NCI-H446 treated with DMSO at 0.1 percent for 48 hours (cell line): Measurements from ENCODE around the gene DLG2.
"Not testable (repeated sequence)": the region's sequence is repeated elsewhere in the genome, so short reads cannot be mapped to it uniquely, and the experiment has no call there.

Experiments
- DNase-seq: peaks from one replicate; lab custom pipeline; 2025; lab: John Stamatoyannopoulos, UW

The DLG2 gene

DNA sequence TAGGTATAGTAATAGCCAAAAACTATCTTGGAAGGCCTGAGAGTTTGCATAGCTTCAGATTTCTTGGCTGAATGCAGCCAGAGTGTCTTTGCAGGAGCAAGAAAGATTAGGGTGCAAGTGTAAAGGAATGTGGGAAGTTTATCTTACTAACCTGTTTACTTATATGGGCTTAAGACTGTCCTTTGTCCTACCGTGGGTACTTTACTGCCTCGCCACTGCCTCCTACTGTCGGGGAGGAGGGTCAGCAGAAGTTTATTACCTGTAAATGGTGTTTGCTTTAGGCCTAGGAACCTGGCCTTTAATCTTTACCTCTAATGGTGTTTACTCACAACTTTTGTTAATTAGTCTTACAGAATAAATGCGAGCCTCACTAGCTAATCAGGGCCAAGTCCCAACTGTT, 633.8 kb downstream of the DLG2 start:
- no peak for DNase-seq

DNA sequence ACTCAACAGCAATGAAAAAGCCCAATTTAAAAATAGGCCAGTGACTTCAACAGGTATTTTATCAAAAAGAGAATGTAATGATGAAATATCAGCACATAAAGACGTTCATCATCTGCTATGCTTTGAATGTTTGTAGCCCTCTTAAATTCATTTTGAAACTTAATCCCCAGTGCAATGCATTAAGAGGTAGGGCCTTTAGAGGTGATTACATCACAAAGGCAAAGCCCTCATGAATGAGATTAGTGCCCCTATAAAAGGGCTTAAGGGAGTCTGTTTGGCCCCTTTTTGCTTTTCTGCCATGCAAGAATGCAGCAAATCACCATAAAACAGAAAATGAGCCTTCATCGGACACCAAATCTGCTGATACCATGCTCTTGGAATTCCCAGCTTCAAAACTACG, 637.0 kb downstream of the DLG2 start:
- DNase-seq, result no peak

- DNase-seq, result not testable (repeated sequence)
Measured at GRCh38 chr11:84987686-84988187, 639.4 kb downstream of the DLG2 start.

- no peak for DNase-seq
Measured at GRCh38 chr11:84981301-84981700, 645.8 kb downstream of the DLG2 start.

- DNase-seq, result no peak
Measured at GRCh38 chr11:84969103-84969502, 658.0 kb downstream of the DLG2 start.

- DNase-seq, result no peak
Measured at GRCh38 chr11:84965484-84965883, 661.7 kb downstream of the DLG2 start.

GRCh38 chr11:84963240-84963639, 663.9 kb downstream of the DLG2 start:
- DNase-seq, result no peak

GRCh38 chr11:84962018-84962417, 665.1 kb downstream of the DLG2 start:
- DNase-seq, result no peak

GRCh38 chr11:84958295-84958694, 668.8 kb downstream of the DLG2 start:
- no peak for DNase-seq

DNA sequence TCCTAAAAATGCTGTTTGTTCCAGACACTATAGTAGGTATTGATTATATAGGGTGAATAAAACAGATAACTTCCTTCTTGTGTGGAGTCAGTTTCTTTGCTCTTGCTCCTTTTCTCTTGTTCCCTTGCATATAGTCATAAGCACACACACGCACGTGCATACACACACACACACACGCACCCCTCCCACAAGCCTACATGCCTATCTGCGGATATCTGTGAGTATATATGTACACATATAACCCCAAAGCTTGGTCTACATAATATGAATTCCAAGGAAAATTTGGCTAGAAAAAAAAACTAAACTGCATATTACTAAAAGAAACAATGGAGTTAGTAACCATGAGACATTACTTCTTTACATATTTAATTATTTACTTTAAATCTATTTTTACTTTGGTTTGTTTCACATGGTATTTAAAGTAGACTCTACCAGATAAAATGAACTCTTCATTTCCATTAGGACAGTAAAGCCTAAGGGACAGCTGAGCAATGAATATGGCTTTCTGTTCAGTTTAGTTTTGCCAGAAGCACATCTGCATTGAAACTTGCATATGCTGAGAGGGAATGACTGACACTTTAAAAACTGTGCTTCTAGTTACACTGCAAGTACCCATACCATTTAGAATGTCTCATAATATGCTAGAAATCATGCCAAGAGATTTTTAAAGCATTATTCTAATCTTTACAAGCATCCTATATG, 676.4 kb downstream of the DLG2 start:
- DNase-seq, result no peak

GRCh38 chr11:84947970-84948580, 679.1 kb downstream of the DLG2 start:
- DNase-seq, result no peak

DNA sequence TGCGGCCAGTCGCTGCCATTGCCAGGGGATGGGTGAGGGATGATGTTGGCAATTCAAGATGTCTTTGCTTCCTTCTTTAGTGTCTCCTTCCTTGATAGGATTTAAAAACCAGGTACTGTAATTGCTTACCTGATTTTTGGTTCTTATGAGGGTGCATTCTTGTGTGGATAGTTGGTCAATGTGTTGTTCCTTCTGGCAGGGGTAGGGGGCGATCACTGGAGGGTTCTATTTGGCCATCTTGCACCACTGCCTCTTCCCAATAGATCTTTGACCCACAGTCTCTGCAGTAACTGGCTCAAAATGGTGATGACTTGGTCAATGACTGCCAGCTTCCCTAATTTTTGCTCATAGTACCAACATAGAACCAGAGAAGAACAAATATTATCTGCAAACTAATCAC, 680.1 kb downstream of the DLG2 start:
- no peak for DNase-seq

- DNase-seq, result no peak
Measured at GRCh38 chr11:84930863-84931262, 696.3 kb downstream of the DLG2 start.

DNA sequence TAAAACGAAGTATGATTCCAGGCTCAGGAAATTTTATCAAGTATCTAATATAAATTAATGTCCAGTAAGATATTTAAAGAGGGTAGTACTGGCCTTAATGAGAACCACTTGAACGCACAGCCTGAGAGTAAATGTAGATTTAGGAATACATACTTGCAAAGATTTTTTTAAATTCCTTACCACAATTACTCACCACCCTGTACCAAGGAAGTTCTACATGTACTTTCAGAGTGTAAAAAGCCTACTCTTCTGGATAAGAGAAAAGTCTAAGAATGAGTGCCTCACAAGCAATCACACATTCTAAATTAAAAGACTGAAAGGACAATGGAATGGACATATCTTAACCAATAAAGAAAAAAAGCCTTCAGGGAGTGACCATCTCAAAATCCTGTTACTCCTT, 697.4 kb downstream of the DLG2 start:
- DNase-seq, result no peak

GRCh38 chr11:84924154-84924692, 702.9 kb downstream of the DLG2 start:
- no peak for DNase-seq

GRCh38 chr11:84923489-84923888, 703.7 kb downstream of the DLG2 start:
- DNase-seq, result no peak

- no peak for DNase-seq
Measured at GRCh38 chr11:84922836-84923235, 704.3 kb downstream of the DLG2 start.

- DNase-seq, result no peak
Measured at GRCh38 chr11:84922212-84922805, 704.8 kb downstream of the DLG2 start.

- no peak for DNase-seq
Measured at GRCh38 chr11:84914511-84914910, 712.6 kb downstream of the DLG2 start.

DNA sequence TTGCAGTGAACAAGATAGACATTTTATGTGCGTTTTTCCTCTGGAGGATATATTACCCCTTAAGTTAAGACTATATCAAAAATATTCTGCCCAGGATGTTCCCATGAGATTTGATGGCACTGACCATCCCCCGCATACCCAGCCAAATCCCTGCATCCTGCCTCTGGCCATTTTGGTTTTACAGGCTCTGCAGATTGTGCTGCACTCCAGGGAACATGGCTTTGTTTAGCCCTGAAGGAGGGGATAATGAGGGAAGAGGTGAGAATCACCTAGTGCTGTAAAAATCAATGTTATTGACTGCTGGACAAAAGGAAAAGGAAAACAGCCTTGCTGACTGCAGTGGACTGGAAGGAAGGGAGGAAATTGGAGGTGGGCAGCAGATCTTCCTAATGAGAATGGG, 717.4 kb downstream of the DLG2 start:
- DNase-seq, result no peak

DNA sequence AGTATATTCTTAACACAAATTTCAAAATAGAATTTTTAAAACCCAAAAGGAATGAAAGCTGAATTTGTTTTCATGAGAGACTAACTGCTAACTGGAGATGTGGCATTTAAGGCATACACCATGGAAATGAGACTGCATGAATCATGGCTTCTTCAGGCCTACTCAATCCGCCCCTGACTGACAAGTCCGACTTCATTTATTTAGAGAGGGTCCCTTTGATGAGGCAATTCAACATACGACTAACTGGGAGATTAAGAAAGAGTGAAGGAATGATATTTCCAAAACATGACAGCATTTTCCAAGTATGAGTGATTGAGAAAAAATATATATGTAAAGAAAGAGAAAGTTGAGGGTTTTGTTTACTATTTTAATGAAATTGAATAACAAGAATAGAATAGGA, 720.1 kb downstream of the DLG2 start:
- no peak for DNase-seq

DNA sequence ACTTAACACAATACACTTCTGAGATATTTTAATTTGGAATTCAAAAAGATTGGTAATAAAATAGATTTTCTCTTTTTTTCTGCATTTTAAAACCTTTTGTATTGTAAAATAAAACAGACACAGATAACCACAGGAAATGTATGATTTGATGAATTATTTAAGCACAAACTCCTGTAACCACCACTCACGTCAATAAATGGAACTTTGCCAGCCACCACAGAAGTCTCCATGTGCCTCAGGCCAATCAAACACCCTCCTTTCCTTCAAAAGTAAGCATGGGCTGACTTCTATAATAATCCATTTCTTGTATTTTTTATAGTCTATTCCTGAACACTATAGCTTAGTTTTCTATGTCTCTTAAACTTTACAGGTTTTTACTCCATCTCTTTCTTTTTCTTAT, 721.7 kb downstream of the DLG2 start:
- DNase-seq, result no peak

DNA sequence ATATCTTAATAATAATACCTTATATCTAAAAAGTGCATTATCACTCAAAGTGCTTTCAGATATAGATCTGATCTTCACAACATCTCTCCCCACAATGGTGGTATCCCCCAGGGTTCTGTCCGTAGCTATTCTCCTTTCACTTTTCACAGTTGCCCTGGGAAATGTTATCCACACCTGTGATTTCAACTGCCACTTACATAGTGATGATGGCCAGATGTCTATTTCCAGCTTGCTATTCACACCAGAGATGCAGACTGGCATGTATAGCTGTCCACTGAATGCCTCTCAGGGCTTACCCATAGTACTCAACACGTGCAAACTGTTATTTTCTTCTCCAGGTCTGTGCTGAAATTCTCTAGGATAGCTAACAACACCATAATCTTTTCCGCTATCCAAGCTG, 724.7 kb downstream of the DLG2 start:
- DNase-seq, result no peak
